ENCODE measurements around the gene SERPINA5. TPM values are rescaled to one million over a fixed set of nuclear protein-coding genes. Genes with fewer than 3 reads are reported as not detected.
"Not testable (repeated sequence)": the region's sequence is repeated elsewhere in the genome, so short reads cannot be mapped to it uniquely, and the experiment has no call there.

Gene SERPINA5
- total RNA-seq, 1 donor from 2014 or later: 0.50 TPM

GRCh38 chr14:94573475-94574277 is 7.5 kb upstream of the SERPINA5 start:
- no peak for DNase-seq (ENCODE audit: low spot score)
- H3K27me3 Mint-ChIP-seq (ENCODE audit: low read depth): no peaks in the 10 kb centered on the region
- TF ChIP-seq CTCF (IDR thresholded peaks at IDR 0.05): no peak
- H3K9me3 Mint-ChIP-seq (ENCODE audit: low read depth): no peaks in the 10 kb centered on the region
- H3K4me1 Mint-ChIP-seq (ENCODE audit: low read depth): peaks cover 15% of the 10 kb centered on the region
- H3K4me3 Mint-ChIP-seq (ENCODE audit: unreplicated experiment): no peak overlapping the region
- H3K36me3 Mint-ChIP-seq (ENCODE audit: low read depth): no peaks in the 10 kb centered on the region
- no peak overlapping the region for H3K27ac Mint-ChIP-seq (ENCODE audit: unreplicated experiment)

GRCh38 chr14:94574336-94574735 is 6.9 kb upstream of the SERPINA5 start:
- no peak for TF ChIP-seq CTCF (IDR thresholded peaks at IDR 0.05)
- peaks cover 15% of the 10 kb centered on the region for H3K4me1 Mint-ChIP-seq (ENCODE audit: low read depth)
- H3K9me3 Mint-ChIP-seq (ENCODE audit: low read depth): no peaks in the 10 kb centered on the region
- DNase-seq (ENCODE audit: low spot score): no peak
- H3K27me3 Mint-ChIP-seq (ENCODE audit: low read depth): no peaks in the 10 kb centered on the region
- no peak overlapping the region for H3K27ac Mint-ChIP-seq (ENCODE audit: unreplicated experiment)
- H3K4me3 Mint-ChIP-seq (ENCODE audit: unreplicated experiment): no peak overlapping the region
- H3K36me3 Mint-ChIP-seq (ENCODE audit: low read depth): no peaks in the 10 kb centered on the region

- Mint-ChIP-seq H3K27ac (ENCODE audit: unreplicated experiment) (no peak overlapping the region), H3K9me3 (ENCODE audit: low read depth) (no peaks in the 10 kb centered on the region), H3K27me3 (ENCODE audit: low read depth) (no peaks in the 10 kb centered on the region), H3K4me1 (ENCODE audit: low read depth) (peaks cover 19% of the 10 kb centered on the region), H3K4me3 (ENCODE audit: unreplicated experiment) (no peak overlapping the region), H3K36me3 (ENCODE audit: low read depth) (no peaks in the 10 kb centered on the region)
- DNase-seq (ENCODE audit: low spot score): no peak
- TF ChIP-seq CTCF (IDR thresholded peaks at IDR 0.05): no peak
Measured at GRCh38 chr14:94575730-94576585, 5.3 kb upstream of the SERPINA5 start.

GRCh38 chr14:94577472-94577871 is 3.8 kb upstream of the SERPINA5 start:
- H3K9me3 Mint-ChIP-seq (ENCODE audit: low read depth); H3K4me1 Mint-ChIP-seq (ENCODE audit: low read depth); DNase-seq (ENCODE audit: low spot score); H3K27me3 Mint-ChIP-seq (ENCODE audit: low read depth); H3K27ac Mint-ChIP-seq (ENCODE audit: unreplicated experiment); H3K4me3 Mint-ChIP-seq (ENCODE audit: unreplicated experiment); H3K36me3 Mint-ChIP-seq (ENCODE audit: low read depth): not testable (repeated sequence)

GRCh38 chr14:94578712-94579111 is 2.5 kb upstream of the SERPINA5 start:
- no peaks in the 10 kb centered on the region for H3K36me3 Mint-ChIP-seq (ENCODE audit: low read depth)
- H3K27me3 Mint-ChIP-seq (ENCODE audit: low read depth): no peaks in the 10 kb centered on the region
- H3K9me3 Mint-ChIP-seq (ENCODE audit: low read depth): no peaks in the 10 kb centered on the region
- no peak for DNase-seq (ENCODE audit: low spot score)
- peaks cover 8% of the 10 kb centered on the region for H3K4me1 Mint-ChIP-seq (ENCODE audit: low read depth)
- no peak overlapping the region for H3K4me3 Mint-ChIP-seq (ENCODE audit: unreplicated experiment)
- no peak overlapping the region for H3K27ac Mint-ChIP-seq (ENCODE audit: unreplicated experiment)
- TF ChIP-seq CTCF (IDR thresholded peaks at IDR 0.05): no peak
